Testis (tissue), 2 donors: ENCODE results near the gene ABHD4.

ENCODE experiments used
- POLR2A ChIP-seq: fragments of 450-650 bp; IDR thresholded peaks from one replicate; pipeline ENCODE4 v1.6.1; 2017; ENCODE audit warnings: antibody characterized with exemption, mild to moderate bottlenecking, moderate library complexity
- TF ChIP-seq, protein P1 (sequence below), 3 experiments: fragments of 450-650 bp in 2 of 3; fragments of 200-600 bp in 1 of 3; sonication (generic) in 1 of 3; IDR thresholded peaks; one replicate each; pipeline ENCODE4 v1.5.1; 2016 to 2019; ENCODE audit warnings: antibody characterized with exemption in 3 of 3, mild to moderate bottlenecking in 2 of 3, moderate library complexity in 1 of 3

DNA sequence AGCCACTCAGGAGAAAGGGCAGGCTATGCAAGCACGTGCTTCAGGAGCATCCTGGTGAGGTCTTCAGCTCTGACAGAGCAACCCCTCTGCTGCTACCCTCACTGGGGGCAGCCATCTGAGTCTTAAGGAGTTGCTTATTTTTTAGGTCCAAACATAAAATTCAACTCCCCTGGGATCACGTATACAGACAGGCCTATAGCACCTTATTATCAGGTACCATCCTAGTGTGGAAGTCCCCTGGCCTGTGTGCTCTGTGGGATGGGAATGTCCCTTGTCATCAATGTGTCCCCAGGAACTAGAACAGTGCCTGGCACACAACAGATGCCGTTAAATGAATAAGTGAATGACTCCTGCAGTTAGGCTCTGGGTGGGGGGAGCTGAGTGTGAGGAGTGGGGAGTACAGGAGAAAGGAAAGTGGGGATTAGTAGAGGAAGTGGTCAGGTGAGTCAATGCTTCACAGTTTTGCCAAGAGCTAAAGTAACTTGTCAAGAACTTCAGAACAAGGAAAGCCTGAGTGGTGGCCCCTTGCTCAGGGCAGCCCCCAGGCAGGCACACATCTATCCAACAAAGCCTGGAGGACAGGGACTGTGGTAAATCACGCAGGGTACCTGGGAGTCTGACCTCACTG is 42.6 kb upstream of the ABHD4 start:
- TF ChIP-seq, protein P1, sequence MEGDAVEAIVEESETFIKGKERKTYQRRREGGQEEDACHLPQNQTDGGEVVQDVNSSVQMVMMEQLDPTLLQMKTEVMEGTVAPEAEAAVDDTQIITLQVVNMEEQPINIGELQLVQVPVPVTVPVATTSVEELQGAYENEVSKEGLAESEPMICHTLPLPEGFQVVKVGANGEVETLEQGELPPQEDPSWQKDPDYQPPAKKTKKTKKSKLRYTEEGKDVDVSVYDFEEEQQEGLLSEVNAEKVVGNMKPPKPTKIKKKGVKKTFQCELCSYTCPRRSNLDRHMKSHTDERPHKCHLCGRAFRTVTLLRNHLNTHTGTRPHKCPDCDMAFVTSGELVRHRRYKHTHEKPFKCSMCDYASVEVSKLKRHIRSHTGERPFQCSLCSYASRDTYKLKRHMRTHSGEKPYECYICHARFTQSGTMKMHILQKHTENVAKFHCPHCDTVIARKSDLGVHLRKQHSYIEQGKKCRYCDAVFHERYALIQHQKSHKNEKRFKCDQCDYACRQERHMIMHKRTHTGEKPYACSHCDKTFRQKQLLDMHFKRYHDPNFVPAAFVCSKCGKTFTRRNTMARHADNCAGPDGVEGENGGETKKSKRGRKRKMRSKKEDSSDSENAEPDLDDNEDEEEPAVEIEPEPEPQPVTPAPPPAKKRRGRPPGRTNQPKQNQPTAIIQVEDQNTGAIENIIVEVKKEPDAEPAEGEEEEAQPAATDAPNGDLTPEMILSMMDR (IDR thresholded peaks at IDR 0.05) = no peak
- TF ChIP-seq POLR2A = no peak
